DMS153 treated with DMSO at 0.1 percent for 48 hours (cell line): ENCODE results near the gene PLAAT3.
"Not testable (repeated sequence)": the region's sequence is repeated elsewhere in the genome, so short reads cannot be mapped to it uniquely, and the experiment has no call there.

Experiments
- DNase-seq: peaks from one replicate; lab custom pipeline; 2025; ENCODE audit not compliant: unreplicated experiment; lab: John Stamatoyannopoulos, UW

Gene PLAAT3

DNA sequence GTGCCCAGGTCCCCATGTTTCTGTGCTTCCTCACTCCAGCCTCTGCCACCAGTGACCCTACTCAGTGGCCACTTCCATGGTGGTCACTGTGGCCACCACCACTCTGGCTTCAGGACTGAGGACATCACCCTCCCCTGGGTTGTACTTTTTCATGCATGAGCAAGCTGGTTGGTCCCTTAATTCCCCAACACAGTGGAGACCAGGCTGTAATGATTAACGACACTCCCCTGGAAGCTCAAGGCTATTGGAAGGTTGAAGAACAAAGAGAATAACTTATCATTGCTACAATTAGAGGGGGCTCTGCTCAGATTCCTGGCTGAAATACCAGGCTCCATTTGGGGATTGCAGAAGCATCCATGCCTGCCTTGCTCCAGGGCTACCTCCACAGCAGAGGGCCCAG lies 67.2 kb downstream of the PLAAT3 start:
- no peak for DNase-seq

DNA sequence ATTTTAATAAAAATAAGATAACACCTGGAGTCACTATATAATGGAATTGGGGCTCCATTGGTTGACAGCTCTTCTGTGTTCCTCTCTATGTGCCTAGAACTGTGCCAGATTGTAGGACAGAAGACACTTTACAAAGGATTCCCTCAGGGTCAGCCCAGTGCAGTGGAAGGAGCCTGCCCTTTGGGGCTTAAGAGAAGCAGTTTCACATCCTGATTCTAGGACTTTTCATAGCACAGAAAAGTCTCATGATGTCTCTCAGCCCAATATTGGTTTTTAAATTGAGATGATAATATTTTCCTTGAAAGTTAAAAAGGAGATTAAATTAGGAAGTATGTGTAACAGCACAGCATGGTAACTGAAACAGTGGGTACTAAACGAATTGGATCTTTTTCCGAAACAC lies 70.5 kb downstream of the PLAAT3 start:
- no peak for DNase-seq

DNA sequence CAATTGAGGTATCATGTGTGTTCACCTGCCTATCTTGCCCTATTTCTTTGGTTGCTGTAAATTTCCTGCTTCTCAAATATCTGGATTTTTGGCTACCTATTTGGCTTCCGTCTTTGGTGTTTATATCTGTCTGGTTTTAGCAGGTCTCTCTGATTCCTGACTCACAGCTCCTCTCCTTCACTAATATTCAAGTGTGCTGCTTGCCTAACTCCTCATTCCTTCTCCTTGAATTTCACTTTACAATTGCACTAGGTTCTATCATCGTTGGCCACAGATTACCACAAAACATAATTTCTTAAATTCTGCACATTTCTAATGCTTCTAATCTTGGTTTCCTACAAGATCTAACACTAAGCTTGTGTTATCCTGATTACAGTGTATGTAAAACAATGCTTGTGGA lies 71.7 kb downstream of the PLAAT3 start:
- DNase-seq = not testable (repeated sequence)

DNA sequence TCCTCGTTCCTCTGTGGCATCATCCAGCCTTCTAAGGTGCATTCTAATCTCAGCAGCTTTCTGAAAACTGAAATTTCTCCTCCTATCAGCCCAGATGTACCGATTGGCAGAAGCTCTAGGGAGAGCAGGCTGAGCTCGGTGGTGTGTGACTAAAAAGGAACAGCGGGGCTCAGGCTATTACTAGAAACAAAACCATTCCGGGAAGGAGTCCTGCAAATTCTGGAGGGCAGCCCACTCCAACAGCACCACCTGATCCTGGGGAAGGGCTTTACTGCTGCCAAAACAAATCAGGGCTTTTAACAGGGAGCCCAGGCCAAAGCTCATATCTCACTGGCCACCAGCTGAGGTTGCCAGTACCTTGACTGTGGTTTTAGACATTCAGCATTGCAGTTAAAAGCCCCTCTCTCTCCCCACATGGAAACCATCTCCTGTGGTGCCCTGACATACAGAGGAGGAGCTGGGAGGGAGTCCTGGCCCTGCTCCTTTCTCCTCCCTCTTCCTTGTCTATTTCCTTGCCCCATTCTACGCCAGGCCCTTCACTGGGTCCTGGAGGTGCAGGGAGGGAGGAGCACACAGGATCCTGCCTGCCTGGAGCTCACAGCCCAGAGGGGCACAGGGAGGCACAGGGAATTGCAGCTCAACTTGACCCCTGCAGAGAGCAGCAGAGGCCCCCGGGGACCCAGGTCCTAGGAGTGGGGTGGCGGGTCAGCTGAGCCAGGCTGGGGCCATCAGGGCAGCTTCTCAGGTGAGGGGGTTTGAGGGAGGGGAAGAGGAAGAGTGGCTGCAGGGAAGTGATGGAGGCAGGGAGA lies 76.7 kb downstream of the PLAAT3 start:
- no peak for DNase-seq

DNA sequence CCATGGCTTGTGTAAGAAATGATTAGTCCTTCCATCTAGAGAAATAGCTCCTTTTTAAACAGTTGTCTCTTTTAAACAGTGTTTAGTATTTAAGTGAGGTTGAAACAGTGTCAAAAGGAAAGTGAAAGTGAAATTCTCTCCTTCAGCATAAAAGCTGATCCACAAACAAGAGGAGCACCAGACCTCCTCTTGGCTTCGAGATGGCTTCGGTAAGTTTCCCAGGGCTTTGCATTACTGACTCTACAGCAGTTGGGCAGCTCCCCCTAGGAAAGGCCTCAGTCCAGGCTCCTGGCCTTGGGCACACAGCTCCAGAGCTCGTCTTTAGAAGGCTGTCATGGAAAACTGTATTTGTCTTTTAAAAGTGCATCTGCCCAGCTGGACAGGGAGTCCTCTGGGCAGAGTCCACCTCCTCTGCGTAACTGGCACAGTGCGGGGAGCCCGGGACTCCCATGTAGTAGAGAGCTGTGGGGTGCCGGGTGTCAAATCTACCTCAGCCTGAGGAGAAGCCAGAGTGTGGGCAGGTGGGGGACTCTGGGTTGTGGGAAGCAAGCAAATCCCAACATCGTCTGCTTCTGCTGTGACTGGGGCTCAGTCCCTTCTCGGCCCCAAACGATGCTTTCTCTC lies 77.5 kb downstream of the PLAAT3 start, which contains the start of gene PLAAT4:
TSS of gene PLAAT4 (plus strand) at position 140 of the 624 bp plus-strand sequence. CDS start at position 201, 61 bp downstream.
- DNase-seq = peak; percentile 1

DNA sequence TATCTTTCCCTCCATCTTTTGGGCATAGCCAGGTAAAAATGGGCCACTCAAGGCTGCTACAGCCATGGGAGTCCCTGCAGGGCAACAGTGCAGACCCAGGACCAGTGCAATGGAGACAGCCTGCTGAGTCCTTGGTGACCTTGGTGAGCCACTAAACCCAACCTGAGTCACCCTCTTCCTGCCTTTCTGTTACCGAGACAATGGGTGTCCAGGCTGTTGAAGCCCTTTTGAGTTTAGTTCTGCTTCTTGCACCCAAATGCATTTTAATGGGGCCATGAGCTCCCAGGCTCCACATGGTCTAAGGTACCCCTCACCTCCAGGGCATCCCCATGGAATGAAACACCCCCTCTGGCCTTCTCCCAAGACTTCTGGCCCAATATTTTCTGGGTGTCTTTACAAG lies 78.5 kb downstream of the PLAAT3 start:
- DNase-seq = no peak

DNA sequence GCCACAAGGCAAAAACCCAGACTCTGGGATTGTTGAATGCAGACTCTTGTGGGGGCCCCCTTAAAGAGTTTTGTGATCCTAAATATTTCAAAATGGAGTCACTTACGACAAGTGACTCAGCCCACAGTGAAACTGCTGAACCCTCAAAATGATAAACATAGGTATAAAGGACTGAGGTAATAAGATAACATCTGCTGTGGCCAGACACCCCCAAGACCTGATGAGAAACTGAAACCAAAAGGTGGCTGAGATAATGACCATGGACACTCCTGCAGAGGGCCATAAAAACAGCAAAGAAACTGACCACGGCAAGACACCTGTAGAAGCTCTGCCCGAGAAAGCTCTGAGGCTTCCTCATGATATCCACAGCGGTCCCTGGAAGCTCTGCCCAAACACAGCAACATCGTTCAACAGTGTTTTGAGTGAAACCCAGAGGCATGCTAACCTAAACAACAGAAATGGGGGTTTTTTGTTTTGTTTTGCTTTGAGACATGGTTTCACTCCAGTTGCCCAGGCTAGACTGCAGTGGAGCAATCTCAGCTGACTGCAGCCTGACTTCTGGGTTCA lies 79.3 kb downstream of the PLAAT3 start:
- no peak for DNase-seq

DNA sequence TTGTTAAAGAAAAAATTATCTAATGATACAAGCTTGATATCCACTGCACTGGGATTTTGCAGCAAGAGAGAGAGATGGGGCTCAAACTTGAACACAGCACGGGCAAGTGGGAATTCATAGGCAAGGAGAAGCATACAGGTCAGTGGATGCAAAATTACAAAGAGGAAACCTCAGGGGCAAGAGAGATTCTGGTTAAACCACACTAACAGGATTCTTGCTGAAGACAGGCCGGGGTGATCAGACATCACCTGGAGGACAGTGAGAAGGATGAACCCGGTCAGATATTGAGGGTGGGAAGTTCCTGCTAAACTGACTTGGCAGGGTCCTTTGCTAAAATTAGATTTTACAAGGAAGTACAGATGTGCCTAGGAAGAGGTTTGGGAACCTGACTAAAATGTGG lies 80.2 kb downstream of the PLAAT3 start:
- no peak for DNase-seq

DNA sequence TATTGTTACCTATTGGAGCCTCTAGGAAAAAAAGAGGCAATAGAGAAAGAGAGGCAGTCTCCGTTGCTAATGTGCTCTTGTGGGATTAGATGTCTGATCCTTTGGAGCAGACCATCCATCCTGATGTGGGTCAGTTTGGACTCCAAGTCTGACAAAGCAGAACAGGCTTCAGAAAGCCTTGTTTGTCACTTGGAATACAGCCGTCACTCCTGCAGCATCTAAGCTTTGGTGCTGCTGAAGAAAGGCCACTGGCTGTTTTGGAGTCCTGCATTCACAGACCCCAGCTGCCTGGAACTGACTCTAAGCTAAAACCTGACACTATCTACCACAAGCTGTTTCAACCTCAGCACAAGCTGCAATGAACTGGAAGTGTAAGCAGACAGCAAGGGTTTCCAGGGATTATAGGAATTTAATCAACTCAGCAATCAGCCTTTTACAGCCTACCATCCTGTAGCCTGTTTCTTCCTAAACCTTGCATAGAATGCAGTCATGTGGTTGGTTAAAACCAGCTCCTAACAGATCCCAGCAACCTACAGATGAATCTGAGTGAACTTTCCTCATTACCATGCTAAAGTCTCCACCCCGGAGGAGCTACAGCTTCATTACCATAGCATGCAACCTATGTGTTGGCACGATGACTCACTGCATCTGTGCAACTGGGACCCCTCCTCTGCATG lies 81.3 kb downstream of the PLAAT3 start:
- DNase-seq = no peak

DNA sequence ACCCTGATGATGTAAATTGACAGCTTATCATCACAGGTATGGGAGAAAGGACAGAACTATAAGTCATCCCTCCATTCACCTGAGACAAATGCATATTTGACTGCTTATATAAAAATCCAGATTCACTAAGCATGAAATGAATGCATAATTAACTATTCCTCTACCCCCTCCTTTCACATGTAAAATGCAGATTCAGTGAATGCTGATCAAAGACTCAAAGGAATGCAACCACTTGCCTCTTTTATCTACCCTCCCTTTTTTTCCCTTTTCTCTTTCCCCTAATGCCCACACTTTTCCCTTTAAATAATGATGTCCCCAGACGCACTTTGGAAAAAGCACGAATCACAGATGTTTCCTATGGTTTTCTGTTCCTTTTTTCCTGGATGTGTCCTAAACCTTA lies 82.1 kb downstream of the PLAAT3 start:
- no peak for DNase-seq

DNA sequence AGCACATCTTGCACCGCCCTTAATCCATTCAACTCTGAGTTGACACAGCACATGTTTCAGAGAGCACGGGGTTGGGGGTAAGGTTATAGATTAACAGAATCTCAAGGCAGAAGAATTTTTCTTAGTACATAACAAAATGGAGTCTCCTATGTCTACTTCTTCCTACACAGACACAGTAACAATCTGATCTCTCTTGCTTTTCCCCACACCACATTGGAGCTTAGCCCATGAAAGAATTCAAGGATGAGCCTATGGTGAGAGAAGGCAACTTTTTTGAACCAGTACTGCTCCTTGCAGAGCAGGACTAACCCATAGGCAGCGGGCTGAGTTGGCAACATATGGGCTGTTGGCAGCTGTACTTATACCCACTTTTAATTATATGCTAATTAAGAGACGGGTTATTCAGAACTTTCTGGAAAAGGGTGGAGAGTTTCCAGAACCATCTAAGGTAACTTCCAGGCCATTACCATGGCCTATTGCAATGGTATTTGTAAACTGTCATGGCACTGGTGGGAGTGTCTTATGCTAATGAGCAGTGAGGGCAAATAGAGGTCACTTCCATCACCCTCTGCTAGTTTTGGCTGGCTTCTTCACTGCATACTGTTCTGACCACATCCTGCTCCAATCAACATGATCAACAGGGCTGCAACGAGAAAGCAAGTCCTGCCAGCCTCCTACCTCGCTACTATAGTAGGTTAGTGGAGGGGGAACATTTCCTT lies 83.0 kb downstream of the PLAAT3 start:
- DNase-seq = not testable (repeated sequence)

DNA sequence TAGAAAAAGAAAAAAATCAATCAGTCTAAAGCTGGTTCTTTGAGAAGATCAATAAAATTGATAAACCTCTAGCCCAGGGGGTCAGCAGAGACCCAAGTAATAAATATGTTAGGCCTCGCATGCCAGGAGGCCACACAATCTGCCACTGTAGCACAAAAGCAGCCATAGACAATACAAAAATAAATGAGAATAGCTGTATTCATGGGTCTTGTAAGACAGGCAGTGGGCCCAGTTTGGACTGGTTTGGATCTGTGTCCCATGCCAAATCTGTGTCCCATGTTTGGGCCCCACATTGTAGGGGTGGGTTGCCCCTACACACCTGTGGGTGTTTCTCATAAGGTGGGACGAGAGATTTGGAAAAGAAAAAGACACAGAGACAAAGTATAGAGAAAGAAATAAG lies 84.2 kb downstream of the PLAAT3 start:
- no peak for DNase-seq

DNA sequence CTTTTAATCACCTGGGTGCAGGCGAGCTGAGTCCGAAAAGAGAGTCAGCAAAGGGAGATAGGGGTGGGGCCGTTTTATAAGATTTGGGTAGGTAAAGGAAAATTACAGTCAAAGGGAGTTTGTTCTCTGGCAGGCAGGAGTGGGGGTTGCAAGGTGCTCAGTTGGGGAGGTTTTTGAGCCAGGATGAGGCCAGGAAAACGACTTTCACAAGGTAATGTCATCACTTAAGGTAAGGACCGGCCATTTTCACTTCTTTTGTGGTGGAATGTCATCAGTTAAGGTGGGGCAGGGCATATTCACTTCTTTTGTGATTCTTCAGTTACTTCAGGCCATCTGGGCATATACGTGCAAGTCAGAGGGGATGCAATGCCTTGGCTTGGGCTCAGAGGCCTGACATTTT lies 84.9 kb downstream of the PLAAT3 start:
- not testable (repeated sequence) for DNase-seq

DNA sequence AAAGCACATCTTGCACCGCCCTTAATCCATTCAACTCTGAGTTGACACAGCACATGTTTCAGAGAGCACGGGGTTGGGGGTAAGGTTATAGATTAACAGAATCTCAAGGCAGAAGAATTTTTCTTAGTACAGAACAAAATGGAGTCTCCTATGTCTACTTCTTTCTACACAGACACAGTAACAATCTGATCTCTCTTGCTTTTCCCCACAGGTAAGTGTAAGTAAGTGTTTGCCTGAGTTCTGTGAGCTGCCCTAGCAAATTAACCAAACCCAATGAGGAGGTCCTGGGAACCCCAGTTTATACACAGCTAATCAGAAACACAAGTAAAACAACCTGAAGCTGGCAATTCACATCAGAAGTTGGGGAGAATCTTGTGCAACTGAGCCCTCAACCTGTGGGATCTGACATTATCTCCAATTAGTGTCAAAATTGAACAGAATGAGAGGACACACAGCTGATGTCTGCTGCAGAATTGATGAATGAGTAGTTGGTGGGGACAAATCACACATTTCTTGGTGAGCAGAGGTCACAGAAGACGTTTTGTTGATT lies 85.4 kb downstream of the PLAAT3 start:
- DNase-seq = not testable (repeated sequence)

DNA sequence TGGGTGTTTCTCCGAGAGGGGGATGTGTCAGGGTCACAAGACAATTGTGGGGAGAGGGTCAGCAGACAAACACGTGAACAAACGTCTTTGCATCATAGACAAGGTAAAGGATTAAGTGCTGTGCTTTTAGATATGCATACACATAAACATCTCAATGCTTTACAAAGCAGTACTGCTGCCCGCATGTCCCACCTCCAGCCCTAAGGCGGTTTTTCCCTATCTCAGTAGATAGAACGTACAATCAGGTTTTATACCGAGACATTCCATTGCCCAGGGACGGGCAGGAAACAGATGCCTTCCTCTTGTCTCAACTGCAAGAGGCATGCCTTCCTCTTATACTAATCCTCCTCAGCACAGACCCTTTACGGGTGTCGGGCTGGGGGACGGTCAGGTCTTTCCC lies 86.1 kb downstream of the PLAAT3 start:
- not testable (repeated sequence) for DNase-seq

DNA sequence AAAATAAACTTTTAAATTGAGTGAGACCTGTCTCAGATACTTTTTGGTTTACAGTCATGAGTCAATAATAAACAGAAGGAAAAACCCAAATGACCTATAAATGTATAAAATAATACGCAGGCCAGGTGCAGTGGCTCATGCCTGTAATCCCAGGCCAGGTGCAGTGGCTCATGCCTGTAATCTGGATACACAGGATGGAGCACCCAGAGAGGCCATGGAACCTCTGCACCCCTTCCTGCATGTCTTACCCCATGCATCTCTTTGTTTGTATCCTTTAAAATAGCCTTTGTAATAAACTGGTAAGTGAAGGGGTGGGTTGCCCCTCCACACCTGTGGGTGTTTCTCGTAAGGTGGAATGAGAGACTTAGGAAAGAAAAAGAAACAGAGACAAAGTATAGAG lies 86.6 kb downstream of the PLAAT3 start:
- no peak for DNase-seq
